Prostate gland (tissue), 2 donors: ENCODE results near the gene NRXN3. TPM values are rescaled to one million over a fixed set of nuclear protein-coding genes. Genes with fewer than 3 reads are reported as not detected.

Source experiments
- DNase-seq: peaks from one replicate; pipeline ENCODE4 v3.0.0-alpha.2; 2019; ENCODE audit warnings: low spot score
- H3K27ac ChIP-seq, 2 donors: fragments of 200-600 bp; sonication (generic); 2 replicates each; pipeline ENCODE4 v1.5.1; 2017 to 2019
- H3K27me3 ChIP-seq: fragments of 200-600 bp; sonication (generic); replicated peaks from 2 replicates; pipeline ENCODE4 v1.5.1; 2019; ENCODE audit not compliant: insufficient read depth
- H3K36me3 ChIP-seq, 2 donors: fragments of 200-600 bp; sonication (generic); 1 replicate in 1 of 2; 2 replicates in 1 of 2; pipeline versions ENCODE4 v1.5.1 to v1.8.1; 2017 to 2019
- H3K4me1 ChIP-seq: fragments of 200-600 bp; sonication (generic); replicated peaks from 2 replicates; pipeline ENCODE4 v1.5.1; 2019
- H3K4me3 ChIP-seq, 2 donors: fragments of 200-600 bp; sonication (generic); 2 replicates each; pipeline ENCODE4 v1.5.1; 2017 to 2019
- H3K9me3 ChIP-seq: fragments of 200-600 bp; sonication (generic); 2 replicates; pipeline ENCODE4 v1.5.1; 2017
- POLR2A ChIP-seq: fragments of 450-650 bp; IDR thresholded peaks from one replicate; pipeline ENCODE4 v1.6.1; 2016; ENCODE audit warnings: antibody characterized with exemption, mild to moderate bottlenecking
- POLR2AphosphoS5 ChIP-seq: sonication (generic); formaldehyde crosslinking; IDR thresholded peaks from one replicate; pipeline ENCODE4 v1.6.1; 2017; ENCODE audit warnings: antibody characterized with exemption
- WGBS: methylation state at CpG from one replicate; pipeline ENCODE4 v1.1.5; 2018; 5-methylcytosine and 5-hydroxymethylcytosine counted together
- intact Hi-C: fragments of 100-400 bp; cut with DNase I; formaldehyde crosslinking; loops from one replicate; pipeline ENCODE4 v1.14.2; 2022
- total RNA-seq, 2 donors: library from RNA; depleted of rRNA; stranded (reverse); fragments of >200 nt; gene quantifications; one replicate each; pipeline ENCODE4 v1.1.0, GENCODE V29; 2016
- TF ChIP-seq, protein P1 (sequence below), 4 experiments: fragments of 200-600 bp in 2 of 4; fragments of 450-650 bp in 2 of 4; sonication (generic) in 2 of 4; IDR thresholded peaks; 1 replicate in 3 of 4; 2 replicates in 1 of 4; pipeline ENCODE4 v1.5.1; 2016 to 2019; ENCODE audit warnings: antibody characterized with exemption in 4 of 4, mild to moderate bottlenecking in 2 of 4, moderate library complexity in 2 of 4

NRXN3 gene
- total RNA-seq, 2 donors from 2014 or later, result 6.6 to 8.2 TPM

DNA sequence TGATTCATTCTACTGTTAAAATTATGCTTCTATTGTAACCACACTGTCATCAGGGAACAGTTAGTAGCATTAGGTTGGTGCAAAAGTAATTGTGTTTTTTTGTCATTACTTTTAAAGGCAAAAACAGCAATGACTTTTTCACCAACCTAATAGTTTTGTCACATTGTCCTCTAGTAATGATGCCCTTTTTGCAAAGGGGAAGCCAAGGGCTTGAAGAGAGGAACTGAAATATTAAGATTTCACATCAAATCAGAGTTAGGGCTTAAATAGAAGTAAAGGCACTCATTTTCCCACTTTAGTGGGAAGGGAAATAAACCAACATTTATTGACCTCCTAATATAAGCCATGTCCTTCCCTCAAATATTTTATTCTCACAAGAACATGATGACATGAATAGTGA, 273.7 kb downstream of the NRXN3 start:
- Histone ChIP-seq H3K4me3 (no peak overlapping the region), H3K27ac (no peak overlapping the region), H3K9me3 (no peaks in the 10 kb centered on the region), H3K4me1 (no peaks in the 10 kb centered on the region), H3K36me3 (no peaks in the 10 kb centered on the region), H3K27me3 (no peaks in the 10 kb centered on the region)
- intact Hi-C loops, result no loop called here
- TF ChIP-seq POLR2AphosphoS5 (no peak), POLR2A (no peak)
- TF ChIP-seq, protein P1, sequence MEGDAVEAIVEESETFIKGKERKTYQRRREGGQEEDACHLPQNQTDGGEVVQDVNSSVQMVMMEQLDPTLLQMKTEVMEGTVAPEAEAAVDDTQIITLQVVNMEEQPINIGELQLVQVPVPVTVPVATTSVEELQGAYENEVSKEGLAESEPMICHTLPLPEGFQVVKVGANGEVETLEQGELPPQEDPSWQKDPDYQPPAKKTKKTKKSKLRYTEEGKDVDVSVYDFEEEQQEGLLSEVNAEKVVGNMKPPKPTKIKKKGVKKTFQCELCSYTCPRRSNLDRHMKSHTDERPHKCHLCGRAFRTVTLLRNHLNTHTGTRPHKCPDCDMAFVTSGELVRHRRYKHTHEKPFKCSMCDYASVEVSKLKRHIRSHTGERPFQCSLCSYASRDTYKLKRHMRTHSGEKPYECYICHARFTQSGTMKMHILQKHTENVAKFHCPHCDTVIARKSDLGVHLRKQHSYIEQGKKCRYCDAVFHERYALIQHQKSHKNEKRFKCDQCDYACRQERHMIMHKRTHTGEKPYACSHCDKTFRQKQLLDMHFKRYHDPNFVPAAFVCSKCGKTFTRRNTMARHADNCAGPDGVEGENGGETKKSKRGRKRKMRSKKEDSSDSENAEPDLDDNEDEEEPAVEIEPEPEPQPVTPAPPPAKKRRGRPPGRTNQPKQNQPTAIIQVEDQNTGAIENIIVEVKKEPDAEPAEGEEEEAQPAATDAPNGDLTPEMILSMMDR (IDR thresholded peaks at IDR 0.05), result no peak
- DNase-seq, result no peak

DNA sequence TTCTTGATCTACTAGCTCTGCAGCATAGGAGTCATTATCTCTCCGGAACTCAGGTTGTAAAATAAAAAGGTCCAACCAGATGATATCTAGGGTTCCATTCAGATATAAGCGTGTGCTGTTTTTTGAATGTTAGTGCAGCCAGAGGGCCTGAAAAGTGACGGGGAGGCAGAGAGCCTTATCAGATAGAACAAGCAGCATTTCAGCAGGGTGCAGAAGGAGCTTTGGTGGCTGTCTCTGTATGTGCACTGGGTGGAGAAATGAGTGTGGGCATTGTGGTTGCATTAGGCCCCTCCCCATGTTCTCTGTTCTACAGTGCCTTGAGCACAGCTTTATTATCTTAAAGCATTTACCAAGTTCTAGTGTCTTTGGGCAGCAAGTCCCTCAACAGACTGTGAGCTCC, 275.1 kb downstream of the NRXN3 start:
- no peaks in the 10 kb centered on the region for H3K36me3 ChIP-seq
- H3K27me3 ChIP-seq, result no peaks in the 10 kb centered on the region
- no peaks in the 10 kb centered on the region for H3K9me3 ChIP-seq
- DNase-seq, result no peak
- intact Hi-C loops, result no loop called here
- 58% methylated on average over 3 of the region's 3 CpGs for WGBS
- no peak overlapping the region for H3K4me3 ChIP-seq
- H3K4me1 ChIP-seq, result no peaks in the 10 kb centered on the region
- H3K27ac ChIP-seq, result no peak overlapping the region
- TF ChIP-seq POLR2AphosphoS5 (no peak), POLR2A (no peak)
- TF ChIP-seq, protein P1 (IDR thresholded peaks at IDR 0.05), result no peak

DNA sequence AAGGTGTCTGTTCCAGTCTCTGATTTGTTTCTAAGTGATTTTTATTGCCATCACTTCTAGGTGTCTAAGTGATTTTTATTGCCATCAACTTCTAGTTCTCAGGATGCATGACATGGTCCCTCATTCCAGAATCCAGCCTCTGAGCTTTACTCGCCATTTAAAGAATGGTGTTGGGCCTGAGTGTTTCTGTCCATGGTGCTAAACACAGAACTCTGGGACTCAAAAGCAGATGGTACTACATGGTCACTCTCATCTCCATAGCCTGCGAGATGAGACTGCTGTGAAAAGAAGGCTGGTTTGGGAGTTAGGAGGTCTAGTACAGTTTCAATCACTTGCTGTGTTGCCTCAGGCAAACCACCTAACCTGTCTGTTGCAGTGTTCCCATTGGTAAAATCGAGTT, 276.6 kb downstream of the NRXN3 start:
- intact Hi-C loops, result no loop called here
- no peaks in the 10 kb centered on the region for H3K9me3 ChIP-seq
- H3K27ac ChIP-seq, result no peak overlapping the region
- no peak for DNase-seq
- no peak for TF ChIP-seq POLR2A
- TF ChIP-seq, protein P1 (IDR thresholded peaks at IDR 0.05), result no peak
- no peak for TF ChIP-seq POLR2AphosphoS5
- H3K27me3 ChIP-seq, result no peaks in the 10 kb centered on the region
- 24% methylated on average over 3 of the region's 3 CpGs for WGBS
- no peaks in the 10 kb centered on the region for H3K36me3 ChIP-seq
- no peak overlapping the region for H3K4me3 ChIP-seq
- no peaks in the 10 kb centered on the region for H3K4me1 ChIP-seq

DNA sequence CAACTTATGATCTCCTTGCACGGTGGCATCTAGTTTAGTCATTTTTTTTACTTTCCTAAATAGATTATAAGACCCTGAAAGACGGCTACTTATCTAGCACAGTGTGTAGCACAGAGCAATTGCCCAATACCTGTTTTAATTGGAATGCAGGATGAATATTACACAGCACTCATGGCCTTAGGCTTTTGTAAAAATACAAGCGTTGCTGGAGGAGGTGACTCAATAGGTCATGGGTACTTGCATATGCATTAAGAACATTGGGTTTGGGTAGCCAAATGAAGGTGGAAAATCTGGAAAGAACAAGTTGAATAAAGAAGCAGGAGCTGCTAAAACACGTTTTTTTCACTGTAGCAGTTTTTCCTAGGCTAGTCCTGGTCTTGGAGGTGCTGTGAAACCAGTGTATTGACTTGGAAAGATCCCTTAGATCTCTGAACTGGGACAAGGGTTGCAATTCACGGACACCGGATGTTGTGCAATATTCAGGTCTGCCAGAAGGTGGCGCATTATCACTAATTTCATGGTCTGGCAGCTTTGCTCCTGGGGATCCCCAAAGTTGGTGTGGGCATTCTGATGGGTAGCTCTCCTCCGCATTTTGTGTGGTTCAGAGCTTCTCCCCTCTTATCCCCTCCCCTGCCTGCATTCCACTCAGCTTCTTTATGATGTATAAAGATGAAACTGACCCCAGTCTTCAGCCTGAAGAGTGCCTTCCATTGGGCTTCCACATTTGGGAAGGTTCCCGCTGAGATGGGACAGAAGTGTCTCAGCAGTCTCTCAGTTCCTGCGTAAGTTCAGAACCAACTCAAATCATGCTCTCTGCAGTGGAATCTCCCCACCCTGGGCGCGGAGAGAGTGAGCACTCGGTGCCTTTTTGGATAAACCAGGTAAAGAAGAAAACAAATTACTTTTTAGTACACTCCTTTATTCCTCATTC, 278.3 kb downstream of the NRXN3 start:
- Histone ChIP-seq H3K4me1 (no peaks in the 10 kb centered on the region), H3K36me3 (no peaks in the 10 kb centered on the region), H3K27ac (no peak overlapping the region), H3K27me3 (no peaks in the 10 kb centered on the region), H3K4me3 (no peak overlapping the region), H3K9me3 (no peaks in the 10 kb centered on the region)
- 47% methylated on average over 13 of the region's 13 CpGs for WGBS
- TF ChIP-seq, protein P1 (IDR thresholded peaks at IDR 0.05), result peak; percentile 36 to 69 (median 56)
- no peak for TF ChIP-seq POLR2AphosphoS5
- DNase-seq, result peak; percentile 25
- intact Hi-C loops, result no loop called here
